GM13976 (cell line): ENCODE results near the gene GRM1.
"Not testable (repeated sequence)": the region's sequence is repeated elsewhere in the genome, so short reads cannot be mapped to it uniquely, and the experiment has no call there.

Experiments used
- DNase-seq: peaks from one replicate; pipeline ENCODE4 v3.0.0; 2012; ENCODE audit warnings: low spot score
- in situ Hi-C: fragments of 300-500 bp; cut with MboI; formaldehyde crosslinking; loops from one replicate; pipeline ENCODE4 v1.12.0; 2022; ENCODE audit warnings: low sequenced_read_pairs, mixed read lengths, inconsistent platforms; ENCODE audit not compliant: unreplicated experiment
- TF ChIP-seq, protein P1 (sequence below): IDR thresholded peaks from 2 replicates; pipeline ENCODE4 v1.5.1; 2012; ENCODE audit warnings: borderline replicate concordance, mild to moderate bottlenecking; ENCODE audit not compliant: insufficient read depth; ENCODE audit errors: extremely low read depth, missing control alignments, control extremely low read depth

Gene GRM1

DNA sequence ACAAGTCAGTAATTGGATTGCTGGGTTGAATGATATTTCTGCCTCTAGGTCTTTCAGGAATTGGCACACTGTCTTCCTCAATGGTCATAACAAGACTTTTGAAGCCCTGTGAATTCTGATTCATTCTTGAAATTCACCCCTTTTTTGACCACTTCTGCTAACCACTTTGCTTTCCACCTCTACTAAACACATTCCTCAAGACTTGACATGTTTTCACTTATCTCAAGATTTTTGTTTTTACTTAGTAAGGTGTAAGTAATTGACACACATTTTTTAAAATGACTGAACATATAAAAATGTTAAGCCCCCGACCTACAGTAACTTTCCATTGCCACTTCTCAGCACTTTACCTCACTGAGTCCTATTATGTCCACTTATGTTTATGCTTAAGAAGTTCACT is 239.1 kb downstream of the GRM1 start:
- in situ Hi-C loops, result no loop called here
- TF ChIP-seq, protein P1, sequence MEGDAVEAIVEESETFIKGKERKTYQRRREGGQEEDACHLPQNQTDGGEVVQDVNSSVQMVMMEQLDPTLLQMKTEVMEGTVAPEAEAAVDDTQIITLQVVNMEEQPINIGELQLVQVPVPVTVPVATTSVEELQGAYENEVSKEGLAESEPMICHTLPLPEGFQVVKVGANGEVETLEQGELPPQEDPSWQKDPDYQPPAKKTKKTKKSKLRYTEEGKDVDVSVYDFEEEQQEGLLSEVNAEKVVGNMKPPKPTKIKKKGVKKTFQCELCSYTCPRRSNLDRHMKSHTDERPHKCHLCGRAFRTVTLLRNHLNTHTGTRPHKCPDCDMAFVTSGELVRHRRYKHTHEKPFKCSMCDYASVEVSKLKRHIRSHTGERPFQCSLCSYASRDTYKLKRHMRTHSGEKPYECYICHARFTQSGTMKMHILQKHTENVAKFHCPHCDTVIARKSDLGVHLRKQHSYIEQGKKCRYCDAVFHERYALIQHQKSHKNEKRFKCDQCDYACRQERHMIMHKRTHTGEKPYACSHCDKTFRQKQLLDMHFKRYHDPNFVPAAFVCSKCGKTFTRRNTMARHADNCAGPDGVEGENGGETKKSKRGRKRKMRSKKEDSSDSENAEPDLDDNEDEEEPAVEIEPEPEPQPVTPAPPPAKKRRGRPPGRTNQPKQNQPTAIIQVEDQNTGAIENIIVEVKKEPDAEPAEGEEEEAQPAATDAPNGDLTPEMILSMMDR, result no peak
- DNase-seq, result no peak

DNA sequence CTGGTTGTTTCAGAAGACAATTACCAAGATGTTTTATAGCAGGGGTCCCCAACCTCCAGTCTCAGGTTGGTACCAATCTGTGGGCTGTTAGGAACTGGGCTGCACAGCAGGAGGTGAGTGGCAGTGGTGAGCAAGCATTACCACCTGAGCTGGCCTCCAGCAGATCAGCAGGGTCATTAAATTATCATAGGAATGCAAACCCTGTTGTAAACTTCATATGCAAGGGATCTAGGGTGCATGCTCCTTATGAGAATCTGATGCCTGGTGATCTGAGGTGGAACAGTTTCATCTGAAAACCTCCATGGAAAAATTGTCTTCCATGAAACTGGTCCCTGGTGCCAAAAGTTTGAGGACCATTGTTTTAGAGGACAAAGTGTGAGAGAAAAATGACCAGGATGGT is 240.6 kb downstream of the GRM1 start:
- no peak for DNase-seq
- TF ChIP-seq, protein P1, result no peak
- in situ Hi-C loops, result no loop called here

DNA sequence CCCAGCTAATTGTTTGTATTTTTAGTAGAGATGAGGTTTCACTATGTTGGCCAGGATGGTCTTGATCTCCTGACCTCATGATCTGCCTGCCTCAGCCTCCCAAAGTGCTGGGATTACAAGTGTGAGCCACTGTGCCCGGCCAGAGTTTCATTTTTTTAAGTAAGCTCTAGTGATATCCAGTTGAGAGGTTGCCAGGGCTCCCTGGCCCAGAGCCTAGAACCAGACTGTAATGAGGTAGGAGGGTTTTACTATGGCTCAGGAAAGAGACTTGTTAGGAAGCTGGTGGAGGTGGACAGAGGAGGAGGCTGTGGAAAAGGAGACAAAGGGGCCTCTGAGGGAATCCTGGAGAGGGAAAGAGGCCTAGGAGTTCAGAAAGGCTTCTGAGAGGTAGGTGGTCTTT is 242.3 kb downstream of the GRM1 start:
- DNase-seq, in situ Hi-C loops: not testable (repeated sequence)

DNA sequence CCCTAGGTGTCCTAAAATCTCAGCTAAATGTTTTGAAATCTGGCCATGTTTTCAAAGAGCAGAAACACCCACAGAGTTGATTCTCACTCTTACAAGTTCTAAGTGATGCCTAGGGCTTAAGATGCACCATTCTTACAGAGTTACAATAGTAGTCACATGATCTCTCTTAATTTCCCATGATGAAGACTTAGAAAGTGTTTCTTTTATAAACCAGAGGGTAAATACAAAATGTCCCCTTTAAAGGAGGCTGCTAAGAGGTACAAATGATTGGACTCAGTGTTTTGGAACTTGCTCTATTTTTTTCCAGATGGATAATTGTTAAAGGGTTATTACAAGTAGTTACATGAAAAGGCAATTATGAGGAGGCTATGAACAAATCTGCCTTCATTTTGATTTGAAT is 244.6 kb downstream of the GRM1 start:
- DNase-seq, result no peak
- in situ Hi-C loops, result no loop called here
- TF ChIP-seq, protein P1, result no peak

DNA sequence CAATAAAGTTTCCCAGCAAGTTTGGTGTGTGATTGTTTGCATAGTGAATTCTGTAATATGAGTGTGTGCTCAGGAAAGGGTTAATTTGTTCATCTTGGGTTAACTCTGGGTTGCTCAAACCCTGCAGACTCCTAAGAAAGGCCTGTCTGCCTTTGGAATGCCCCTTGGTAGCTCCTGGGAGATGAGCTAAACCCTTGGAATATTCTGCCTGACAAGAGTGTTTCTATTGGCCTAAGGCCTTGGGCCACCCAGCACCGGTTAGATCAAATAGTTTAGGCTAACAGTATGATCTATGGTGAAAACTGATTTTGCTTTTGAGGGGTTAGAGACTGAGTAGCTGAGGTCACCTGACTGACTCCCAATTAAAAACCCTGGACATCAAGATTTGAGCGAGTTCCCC is 248.3 kb downstream of the GRM1 start:
- DNase-seq, result no peak
- TF ChIP-seq, protein P1, result no peak
- in situ Hi-C loops, result no loop called here

DNA sequence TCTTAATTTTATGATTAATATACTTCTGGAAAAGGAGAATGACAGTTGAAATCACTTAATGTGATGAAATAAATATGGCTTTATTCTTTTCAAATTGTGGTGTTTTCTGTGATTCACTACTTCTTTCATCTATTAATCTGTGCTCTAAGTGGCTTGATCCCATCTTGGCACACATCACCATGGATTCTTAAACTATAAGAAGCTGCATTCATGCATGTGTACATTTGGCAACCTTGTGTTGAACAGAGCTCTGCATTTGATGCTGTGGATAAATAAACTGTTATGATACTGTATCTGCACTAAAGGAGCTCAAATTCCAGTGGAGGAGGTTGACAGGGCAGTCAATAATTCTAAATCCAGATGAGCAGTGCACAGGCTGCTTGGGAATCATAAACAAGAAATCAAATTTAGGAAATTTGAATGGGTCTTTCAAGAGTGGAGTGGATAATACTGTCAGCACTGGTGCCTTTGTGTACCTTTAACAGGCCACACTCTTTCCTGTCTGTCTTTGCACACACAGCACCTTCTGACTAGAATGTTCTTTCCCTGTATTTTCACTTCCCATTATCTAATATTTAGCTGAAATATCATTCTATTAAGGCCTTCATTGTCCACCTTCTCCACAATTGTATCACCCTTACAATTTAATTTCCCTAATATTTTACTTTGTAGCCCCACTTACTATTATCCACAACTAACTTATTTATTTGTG is 252.9 kb downstream of the GRM1 start:
- DNase-seq, result no peak
- TF ChIP-seq, protein P1, result no peak
- in situ Hi-C loops, result no loop called here

DNA sequence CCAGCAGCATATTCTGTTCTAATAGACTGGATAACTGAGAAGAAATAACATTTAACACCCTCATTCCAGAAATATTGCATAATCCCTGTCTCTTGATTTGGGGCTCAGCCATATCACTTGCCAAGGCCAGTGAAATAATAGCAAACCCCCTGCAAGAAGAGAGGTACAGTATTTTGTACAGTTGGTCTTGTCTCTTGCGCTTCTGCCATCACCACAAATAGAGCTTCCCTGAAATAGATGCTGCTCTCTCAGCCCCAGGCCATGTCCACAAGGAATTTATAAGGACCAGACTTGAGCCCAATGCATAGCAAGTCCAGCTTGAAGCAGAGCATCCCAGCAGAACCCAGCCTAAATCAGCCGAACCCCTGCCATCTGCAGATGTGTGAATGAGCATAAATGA is 254.0 kb downstream of the GRM1 start:
- TF ChIP-seq, protein P1, result no peak
- in situ Hi-C loops, result no loop called here

More for the DNA sequence above, 254.0 kb downstream of the GRM1 start:
- DNase-seq, result no peak
